A549 (cell line): ENCODE results near the gene RAN. TPM values are rescaled to one million over a fixed set of nuclear protein-coding genes. Genes with fewer than 3 reads are reported as not detected.
A peak's percentile ranks its signal among the peaks of the same experiment; 100 is the strongest.

Experiments used
- ATAC-seq, 2 experiments: fragments of 200-7000 bp in 1 of 2; fragments of >200 bp in 1 of 2; cut with Nextera tagmentation in 1 of 2; cut with Tn5 transposase in 1 of 2; 3 replicates each; pipeline versions ENCODE4 v1.8.0 to v1.9.1; 2018 to 2020; ENCODE audit warnings: mild to moderate bottlenecking in 1 of 2, moderate library complexity in 1 of 2
- CTCF ChIA-PET: fragments of 300-600 bp; sonication (Branson Sonifier 250); formaldehyde crosslinking; extraction: SDS; loops from one replicate; lab custom pipeline; 2021; ENCODE audit warnings: antibody characterized with exemption, inconsistent platforms; lab: Yijun Ruan, JAX
- POLR2A ChIA-PET: fragments of 350-600 bp; formaldehyde crosslinking; extraction: SDS; loops from one replicate; lab custom pipeline; 2021; ENCODE audit warnings: antibody characterized with exemption, inconsistent platforms; lab: Yijun Ruan, JAX
- DNase-seq, 2 experiments: peaks; one replicate each; pipeline versions ENCODE4 v3.0.0 to v3.0.0-alpha.2; 2011 to 2016; ENCODE audit warnings: low read depth in 1 of 2, low spot score in 1 of 2
- FAIRE-seq: peaks from 2 replicates; lab custom pipeline; 2011; peaks lifted over from hg19 to GRCh38; lab: Jason Lieb, UNC
- H3K27ac ChIP-seq, 2 experiments: fragments of >200 bp; sonication (Bioruptor Twin); formaldehyde crosslinking; 3 replicates each; pipeline ENCODE4 v1.5.1; 2016 to 2017
- H3K4me1 ChIP-seq: fragments of >200 bp; sonication (Bioruptor Twin); formaldehyde crosslinking; 3 replicates; pipeline ENCODE4 v1.6.1; 2016
- H3K4me2 ChIP-seq: fragments of >200 bp; sonication (Bioruptor Twin); formaldehyde crosslinking; 3 replicates; pipeline ENCODE4 v1.6.1; 2016
- H3K4me3 ChIP-seq: fragments of >200 bp; sonication (Bioruptor Twin); formaldehyde crosslinking; 3 replicates; pipeline ENCODE4 v1.5.1; 2016
- H3K9me3 ChIP-seq: fragments of >200 bp; sonication (Bioruptor Twin); formaldehyde crosslinking; 3 replicates; pipeline ENCODE4 v1.6.1; 2016
- ATOH8 ChIP-seq: fragments of 250-450 bp; sonication (Bioruptor Pico); IDR thresholded peaks from 2 replicates; pipeline ENCODE4 v1.5.0; 2020; ENCODE audit warnings: low read depth, mild to moderate bottlenecking, moderate library complexity
- BHLHE40 ChIP-seq: IDR thresholded peaks from 2 replicates; pipeline ENCODE4 v1.6.1; 2012; ENCODE audit warnings: low read depth, low read length, inconsistent platforms
- CBX8 ChIP-seq: fragments of 200-600 bp; sonication (generic); IDR thresholded peaks from 2 replicates; pipeline ENCODE4 v1.6.1; 2016
- CHD2 ChIP-seq: fragments of 150-350 bp; IDR thresholded peaks from 2 replicates; pipeline ENCODE4 v1.6.1; 2014; ENCODE audit warnings: low read length; ENCODE audit not compliant: partially characterized antibody
- CTCF ChIP-seq: fragments of >200 bp; sonication (Bioruptor Twin); formaldehyde crosslinking; IDR thresholded peaks from 3 replicates; pipeline ENCODE4 v1.5.1; 2016
- E2F6 ChIP-seq: IDR thresholded peaks from 2 replicates; pipeline ENCODE4 v1.6.1; 2012; ENCODE audit warnings: low read depth, borderline replicate concordance
- EHF ChIP-seq: fragments of 250-450 bp; sonication (Bioruptor Pico); IDR thresholded peaks from 2 replicates; pipeline ENCODE4 v1.5.0; 2020; ENCODE audit warnings: mild to moderate bottlenecking
- FOXS1 ChIP-seq: fragments of 250-450 bp; sonication (Bioruptor Pico); IDR thresholded peaks from 2 replicates; pipeline ENCODE4 v1.5.0; 2020; ENCODE audit warnings: mild to moderate bottlenecking, moderate library complexity
- HDAC2 ChIP-seq: fragments of 200-600 bp; sonication (generic); IDR thresholded peaks from 2 replicates; pipeline ENCODE4 v1.6.1; 2016
- HES2 ChIP-seq: fragments of >200 bp; sonication (Bioruptor Twin); formaldehyde crosslinking; IDR thresholded peaks from 2 replicates; pipeline ENCODE4 v1.6.1; 2016
- HOXA7 ChIP-seq: fragments of 250-450 bp; sonication (Bioruptor Pico); IDR thresholded peaks from 2 replicates; pipeline ENCODE4 v1.5.0; 2020; ENCODE audit warnings: mild to moderate bottlenecking, moderate library complexity
- HOXB13 ChIP-seq: fragments of 250-450 bp; sonication (Bioruptor Pico); IDR thresholded peaks from 2 replicates; pipeline ENCODE4 v1.5.0; 2020; ENCODE audit warnings: low read depth, mild to moderate bottlenecking, moderate library complexity
- KDM5A ChIP-seq: fragments of 200-600 bp; sonication (generic); IDR thresholded peaks from 2 replicates; pipeline ENCODE4 v1.6.1; 2016; ENCODE audit warnings: antibody characterized with exemption, mild to moderate bottlenecking
- MAZ ChIP-seq: fragments of 150-350 bp; IDR thresholded peaks from 2 replicates; pipeline ENCODE4 v1.6.1; 2014; ENCODE audit warnings: antibody characterized with exemption, low read depth, low read length, borderline replicate concordance
- NR3C1 ChIP-seq: fragments of >200 bp; sonication (Bioruptor Twin); formaldehyde crosslinking; IDR thresholded peaks from 3 replicates; pipeline ENCODE4 v1.6.1; 2017
- PBX3 ChIP-seq: IDR thresholded peaks from 2 replicates; pipeline ENCODE4 v1.6.1; 2012
- PHF8 ChIP-seq: fragments of 200-600 bp; sonication (generic); IDR thresholded peaks from 2 replicates; pipeline ENCODE4 v1.6.1; 2016; ENCODE audit warnings: low read depth, mild to moderate bottlenecking, antibody characterized with exemption, moderate library complexity, borderline replicate concordance
- POLR2A ChIP-seq: IDR thresholded peaks from 2 replicates; pipeline ENCODE4 v1.6.1; 2012; ENCODE audit warnings: mild to moderate bottlenecking, low read length
- POLR2AphosphoS2 ChIP-seq: conservative IDR thresholded peaks from 2 replicates; pipeline ENCODE4 v1.6.1; 2012; ENCODE audit warnings: low read length, improper control_type of control experiment, inconsistent platforms
- RARB ChIP-seq: fragments of 250-450 bp; sonication (Bioruptor Pico); IDR thresholded peaks from 2 replicates; pipeline ENCODE4 v1.8.0; 2021; ENCODE audit warnings: mild to moderate bottlenecking, moderate library complexity
- REST ChIP-seq: fragments of 200-600 bp; sonication (generic); IDR thresholded peaks from 2 replicates; pipeline ENCODE4 v1.6.1; 2016; ENCODE audit warnings: antibody characterized with exemption, mild to moderate bottlenecking, moderate library complexity
- RNF2 ChIP-seq: fragments of 200-600 bp; sonication (generic); IDR thresholded peaks from 2 replicates; pipeline ENCODE4 v1.6.1; 2016; ENCODE audit warnings: low read depth, mild to moderate bottlenecking, antibody characterized with exemption, moderate library complexity, borderline replicate concordance
- SMC3 ChIP-seq: fragments of >200 bp; sonication (Bioruptor Twin); formaldehyde crosslinking; IDR thresholded peaks from 3 replicates; pipeline ENCODE4 v1.6.1; 2018; ENCODE audit warnings: inconsistent platforms
- TP53 ChIP-seq: fragments of 250-450 bp; sonication (Bioruptor Pico); IDR thresholded peaks from 2 replicates; pipeline ENCODE4 v1.5.0; 2021; ENCODE audit warnings: mild to moderate bottlenecking, moderate library complexity
- WGBS: methylation state at CpG from one replicate; pipeline ENCODE4 v1.1.6; 2017; ENCODE audit errors: missing lambda C conversion rate; 5-methylcytosine and 5-hydroxymethylcytosine counted together
- polyA plus RNA-seq, 4 experiments: library from polyadenylated mRNA; depleted of rRNA in 3 of 4; stranded (reverse); fragments of >200 nt; fragmentation: RNase III in 1 of 4; extraction: RNeasy Plus Mini Kit Qiagen cat#74134 plus additional on column Dnase treatment in 1 of 4; gene quantifications; 2 replicates in 3 of 4; 3 replicates in 1 of 4; pipeline ENCODE4 v1.2.3, GENCODE V29; 2011 to 2017

The RAN gene
- polyA plus RNA-seq, 2 of the 4 experiments (the other 2 are of a cell fraction): 1,941 to 3,303 TPM

- ChIA-PET POLR2A (no interaction called here), CTCF (interaction anchor here (0.9 to 2.8 kb wide), 2 partner anchors 11 to 13 kb away, joined by 4 to 8 read pairs; no protein-coding TSS in a partner anchor)
- no peak for TF ChIP-seq ATOH8
- TF ChIP-seq HES2: no peak
- no peak for TF ChIP-seq CBX8
- TF ChIP-seq KDM5A: no peak
- TF ChIP-seq FOXS1 (CRISPR knock-in tag): no peak
- no peak for TF ChIP-seq PHF8
- no peak for TF ChIP-seq PBX3
- TF ChIP-seq HDAC2: no peak
- H3K27ac ChIP-seq: no peak overlapping the region
- H3K4me3 ChIP-seq: no peak overlapping the region
- WGBS: 87% methylated on average over 14 of the region's 14 CpGs
- no peak for FAIRE-seq
- DNase-seq: no peak
- ATAC-seq: no peak
- peaks cover 39% of the 10 kb centered on the region for H3K4me1 ChIP-seq
- H3K4me2 ChIP-seq: no peak overlapping the region; the same call in 2 of the 3 replicates
- no peaks in the 10 kb centered on the region for H3K9me3 ChIP-seq
These were observed 41.7 kb upstream of the RAN start for GRCh38 chr12:130830246-130830551.

GRCh38 chr12:130831246-130831645, 40.6 kb upstream of the RAN start:
- DNase-seq: no peak
- Histone ChIP-seq H3K4me2 (peak overlapping the region; percentile 57), H3K9me3 (no peaks in the 10 kb centered on the region), H3K27ac (no peak overlapping the region)
- CTCF ChIA-PET: interaction anchor here (1.2 to 2.8 kb wide), 2 partner anchors 10 to 14 kb away, joined by 4 to 8 read pairs; no protein-coding TSS in a partner anchor
- FAIRE-seq: no peak
- WGBS: 89% methylated on average over 4 of the region's 4 CpGs
- no peak for ATAC-seq
- TF ChIP-seq CBX8 (no peak), TP53 (CRISPR knock-in tag) (no peak), POLR2AphosphoS2 (no peak), NR3C1 (no peak), BHLHE40 (no peak), EHF (CRISPR knock-in tag) (no peak), RARB (CRISPR knock-in tag) (no peak), ATOH8 (no peak), PBX3 (no peak), MAZ (no peak), REST (no peak), PHF8 (no peak), SMC3 (no peak), RNF2 (no peak), E2F6 (no peak), HOXB13 (CRISPR knock-in tag) (no peak), CTCF (no peak), CHD2 (no peak), POLR2A (no peak), HOXA7 (CRISPR knock-in tag) (no peak)
- TF ChIP-seq, all 56 proteins: peak for 0
- H3K4me1 ChIP-seq: peaks cover 39% of the 10 kb centered on the region
- POLR2A ChIA-PET: no interaction called here
- H3K4me3 ChIP-seq: no peak overlapping the region
